Measurements from ENCODE around the gene LBX1. TPM values are rescaled to one million over a fixed set of nuclear protein-coding genes. Genes with fewer than 3 reads are reported as not detected.
A peak's percentile ranks its signal among the peaks of the same experiment; 100 is the strongest.

Gene LBX1
- total and polyA plus RNA-seq, 7 donors, result 1.8 to 12.3 (median 7.4) TPM

DNA sequence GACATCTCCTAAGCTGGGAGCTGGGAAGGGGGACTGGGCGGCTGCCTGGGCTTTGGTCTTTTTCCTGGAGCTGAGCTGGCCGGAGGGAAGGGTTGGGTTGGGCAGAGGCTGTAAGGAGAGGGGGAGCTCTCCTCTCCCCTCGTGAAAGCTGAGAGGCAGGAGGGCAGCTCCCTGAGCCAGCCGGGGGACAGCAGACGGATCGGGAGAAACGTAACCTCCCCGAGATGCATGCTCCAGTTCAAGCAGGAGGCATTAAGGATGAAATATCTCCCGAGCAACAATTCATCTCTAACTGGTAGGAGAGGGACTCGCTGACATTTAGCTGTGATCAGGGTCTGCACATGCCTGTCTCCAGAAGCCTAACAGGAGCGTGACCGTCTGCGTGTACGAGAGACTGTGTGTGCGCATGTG lies 19.9 kb upstream of the LBX1 start:
- ATAC-seq (no peak), DNase-seq (no peak)
- WGBS, 3 donors, result 24 to 44% (median 30%) methylated on average over 11 to 15 of the region's 15 CpGs
- Histone ChIP-seq H3K9me3 (no peaks in the 10 kb centered on the region), H3K27me3 (ENCODE audit: insufficient read depth in 3 of 3, low read length in 2 of 3) (peaks cover 0 to 4% (median 2%) of the 10 kb centered on the region in 3 donors), H3K4me1 (peaks cover 8% of the 10 kb centered on the region), H3K4me3 (no peak overlapping the region), H3K27ac (no peak overlapping the region), H3K36me3 (ENCODE audit: insufficient read depth in 1 of 2, low read depth in 1 of 2) (no peaks in the 10 kb centered on the region)
- TF ChIP-seq, protein P1, sequence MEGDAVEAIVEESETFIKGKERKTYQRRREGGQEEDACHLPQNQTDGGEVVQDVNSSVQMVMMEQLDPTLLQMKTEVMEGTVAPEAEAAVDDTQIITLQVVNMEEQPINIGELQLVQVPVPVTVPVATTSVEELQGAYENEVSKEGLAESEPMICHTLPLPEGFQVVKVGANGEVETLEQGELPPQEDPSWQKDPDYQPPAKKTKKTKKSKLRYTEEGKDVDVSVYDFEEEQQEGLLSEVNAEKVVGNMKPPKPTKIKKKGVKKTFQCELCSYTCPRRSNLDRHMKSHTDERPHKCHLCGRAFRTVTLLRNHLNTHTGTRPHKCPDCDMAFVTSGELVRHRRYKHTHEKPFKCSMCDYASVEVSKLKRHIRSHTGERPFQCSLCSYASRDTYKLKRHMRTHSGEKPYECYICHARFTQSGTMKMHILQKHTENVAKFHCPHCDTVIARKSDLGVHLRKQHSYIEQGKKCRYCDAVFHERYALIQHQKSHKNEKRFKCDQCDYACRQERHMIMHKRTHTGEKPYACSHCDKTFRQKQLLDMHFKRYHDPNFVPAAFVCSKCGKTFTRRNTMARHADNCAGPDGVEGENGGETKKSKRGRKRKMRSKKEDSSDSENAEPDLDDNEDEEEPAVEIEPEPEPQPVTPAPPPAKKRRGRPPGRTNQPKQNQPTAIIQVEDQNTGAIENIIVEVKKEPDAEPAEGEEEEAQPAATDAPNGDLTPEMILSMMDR (IDR thresholded peaks at IDR 0.05), result no peak
- intact Hi-C loops (cut with DNase I), result no loop called here

DNA sequence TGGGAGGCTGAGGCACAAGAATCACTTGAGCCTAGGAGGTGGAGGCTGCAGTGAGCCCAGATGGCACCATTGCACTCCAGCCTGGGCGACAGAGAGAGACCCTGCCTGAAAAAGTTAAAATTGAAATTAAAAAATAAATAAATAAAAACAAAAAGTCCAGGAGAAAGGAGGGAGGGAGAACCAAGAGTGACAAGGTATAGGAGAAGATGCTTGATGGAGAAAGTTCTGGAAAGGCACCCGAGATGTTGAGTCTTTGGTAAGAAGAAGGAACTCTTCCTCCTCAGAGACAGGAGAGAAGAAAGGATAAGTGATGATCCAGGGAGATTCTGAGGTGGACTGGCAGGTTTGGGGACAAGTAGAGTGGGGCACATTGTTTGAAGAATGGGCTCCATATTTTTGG lies 17.4 kb upstream of the LBX1 start:
- ATAC-seq (no peak), DNase-seq (no peak)
- Histone ChIP-seq H3K27me3 (ENCODE audit: insufficient read depth in 3 of 3, low read length in 2 of 3) (peaks cover 0 to 4% (median 2%) of the 10 kb centered on the region in 3 donors), H3K4me3 (no peak overlapping the region), H3K36me3 (ENCODE audit: insufficient read depth in 1 of 2, low read depth in 1 of 2) (no peaks in the 10 kb centered on the region), H3K27ac (no peak overlapping the region), H3K4me1 (peaks cover 32% of the 10 kb centered on the region), H3K9me3 (no peaks in the 10 kb centered on the region)
- TF ChIP-seq, protein P1 (IDR thresholded peaks at IDR 0.05), result no peak
- intact Hi-C loops (cut with DNase I), result no loop called here
- 95 to 98% (median 95%) methylated on average over 2 of the region's 2 CpGs for WGBS, 3 donors

DNA sequence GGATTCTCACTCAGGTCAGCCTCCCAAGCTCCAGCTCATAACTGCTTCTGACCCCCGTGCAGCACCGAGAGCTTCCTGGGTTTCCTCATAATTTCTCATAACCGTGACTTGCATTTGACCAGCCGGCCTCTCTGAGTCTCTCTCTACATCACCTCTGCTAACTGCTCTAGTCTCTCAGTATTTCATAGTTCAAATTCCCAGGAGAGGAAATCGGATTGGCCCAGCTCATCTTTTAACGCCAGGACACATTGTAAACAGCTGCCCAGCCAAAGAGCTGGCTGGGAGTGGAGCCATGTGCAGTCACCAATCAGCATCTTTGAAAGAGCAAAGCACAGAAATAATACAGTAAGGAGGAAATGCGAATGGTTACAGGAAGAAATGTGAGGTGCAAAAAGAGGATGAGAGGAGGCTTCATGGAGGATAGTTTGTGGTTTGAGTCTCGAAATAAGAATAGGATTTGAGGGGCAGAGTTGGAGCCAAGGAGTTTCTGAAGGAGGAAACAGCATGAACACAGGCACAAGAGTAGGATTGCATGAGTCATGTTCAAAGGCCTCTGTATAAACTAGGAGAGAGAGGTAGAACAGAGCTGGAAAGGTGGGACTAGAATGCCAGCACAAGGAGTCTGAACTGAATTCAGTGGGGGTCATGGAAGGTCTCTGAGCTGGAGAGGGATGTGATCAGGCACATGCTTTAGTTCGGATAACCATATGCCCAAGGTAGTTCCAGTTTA lies 15.2 kb upstream of the LBX1 start:
- no peaks in the 10 kb centered on the region for H3K9me3 ChIP-seq
- ATAC-seq (peak; percentile 72 to 82 (median 74)), DNase-seq (peak; percentile 23 to 59)
- H3K4me1 ChIP-seq, result peaks cover 33% of the 10 kb centered on the region
- no peak overlapping the region for H3K4me3 ChIP-seq
- TF ChIP-seq, protein P1 (IDR thresholded peaks at IDR 0.05), result no peak
- H3K27ac ChIP-seq, result peak overlapping the region; percentile 76
- H3K27me3 ChIP-seq (ENCODE audit: insufficient read depth in 3 of 3, low read length in 2 of 3), result no peaks in the 10 kb centered on the region
- intact Hi-C loops (cut with DNase I), result no loop called here
- no peaks in the 10 kb centered on the region for H3K36me3 ChIP-seq (ENCODE audit: insufficient read depth in 1 of 2, low read depth in 1 of 2)
- WGBS, 3 donors, result 14 to 23% (median 20%) methylated on average over 9 of the region's 9 CpGs

DNA sequence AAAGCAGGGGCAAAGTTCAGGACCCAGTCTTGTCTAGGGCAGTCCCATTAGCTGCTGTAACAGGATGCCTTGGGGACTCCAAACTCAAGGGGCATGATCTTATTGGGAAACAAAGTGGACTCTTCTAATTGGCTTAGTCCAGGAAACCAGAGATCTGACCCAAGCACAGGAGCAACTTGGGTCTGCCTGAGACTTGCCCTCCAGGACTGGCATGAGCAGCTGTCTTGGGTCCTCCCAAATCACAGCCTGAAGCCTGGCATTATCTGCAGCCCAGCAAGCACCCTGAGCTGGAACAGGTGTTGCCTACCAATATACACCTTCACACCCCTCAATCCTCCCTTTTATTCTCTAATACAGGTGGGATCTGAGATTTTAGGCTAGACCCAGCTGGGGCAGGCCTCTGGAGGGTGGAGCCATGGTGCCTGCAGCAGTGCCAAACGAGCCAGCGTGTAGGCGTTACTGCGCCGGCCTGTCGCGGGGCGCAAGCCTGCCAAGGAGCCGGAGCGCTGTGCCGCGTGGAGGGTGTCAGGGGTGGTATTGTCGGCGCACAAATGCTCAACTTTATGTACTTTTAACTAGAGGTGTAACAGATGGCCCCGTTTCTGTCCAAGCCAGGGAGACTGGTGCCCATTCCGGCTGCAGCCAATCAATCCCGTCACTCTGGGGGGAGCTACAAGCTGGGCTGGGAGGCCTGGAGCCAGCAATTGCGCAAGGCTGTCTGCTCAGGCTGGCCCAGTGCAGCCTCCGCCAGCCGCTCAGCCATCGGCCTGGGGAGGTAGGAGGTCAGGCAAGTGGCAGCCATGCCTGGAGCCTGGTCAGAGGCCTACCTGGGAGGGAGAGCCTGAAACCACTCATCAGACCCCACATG lies 12.8 kb upstream of the LBX1 start:
- Histone ChIP-seq H3K4me1 (peaks cover 33% of the 10 kb centered on the region), H3K4me3 (peak overlapping the region; percentile 49), H3K36me3 (ENCODE audit: insufficient read depth in 1 of 2, low read depth in 1 of 2) (peaks cover 0 to 10% of the 10 kb centered on the region in 2 donors), H3K27ac (peak overlapping the region; percentile 76), H3K27me3 (ENCODE audit: insufficient read depth in 3 of 3, low read length in 2 of 3) (peaks cover 0 to 13% (median 0%) of the 10 kb centered on the region in 3 donors), H3K9me3 (no peaks in the 10 kb centered on the region)
- TF ChIP-seq, protein P1 (IDR thresholded peaks at IDR 0.05), result no peak
- intact Hi-C loops (cut with DNase I), result no loop called here
- WGBS, 3 donors, result 37 to 41% (median 39%) methylated on average over 21 of the region's 21 CpGs
- ATAC-seq (peak; percentile 87 to 93 (median 90)), DNase-seq (peak; percentile 79 to 93)

All from psoas muscle (tissue), 8 donors.